Activated naive CD4-positive, alpha-beta T cell treated with anti-CD3 and anti-CD28 coated beads, Interleukin-2, amount 50 U/mL, for 72 hours (primary cell): ENCODE results near the gene CEBPA. TPM values are rescaled to one million over a fixed set of nuclear protein-coding genes. Genes with fewer than 3 reads are reported as not detected.

Experiments
- ATAC-seq, 2 donors: fragments of 150-1000 bp; cut with Tn5 transposase; 2 replicates each; pipeline ENCODE4 v1.10.0; 2021; ENCODE audit warnings: mild to moderate bottlenecking in 2 of 2, moderate library complexity in 2 of 2
- DNase-seq, 2 donors: peaks; one replicate each; pipeline ENCODE4 v3.0.0; 2021 to 2022; ENCODE audit warnings: low spot score in 2 of 2
- H3K27ac Mint-ChIP-seq, 2 donors: one replicate each; pipeline ENCODE4 v1.8.0; 2022; ENCODE audit warnings: mild to moderate bottlenecking in 2 of 2, mixed read lengths in 2 of 2
- H3K36me3 Mint-ChIP-seq, 2 donors: one replicate each; pipeline ENCODE4 v1.8.0; 2022; ENCODE audit warnings: mixed read lengths in 2 of 2
- H3K9me3 Mint-ChIP-seq, 2 donors: one replicate each; pipeline ENCODE4 v1.8.0; 2022; ENCODE audit warnings: mixed read lengths in 2 of 2
- total RNA-seq, 2 donors: library from RNA; stranded (reverse); gene quantifications; one replicate each; pipeline ENCODE4 v1.2.3, GENCODE V29; 2022

CEBPA gene
- total RNA-seq, 2 donors from 2014 or later = 0.49 TPM; not detected in 1

- DNase-seq = no peak
Observed at GRCh38 chr19:33306853-33307792, 4.8 kb upstream of the CEBPA start.

DNA sequence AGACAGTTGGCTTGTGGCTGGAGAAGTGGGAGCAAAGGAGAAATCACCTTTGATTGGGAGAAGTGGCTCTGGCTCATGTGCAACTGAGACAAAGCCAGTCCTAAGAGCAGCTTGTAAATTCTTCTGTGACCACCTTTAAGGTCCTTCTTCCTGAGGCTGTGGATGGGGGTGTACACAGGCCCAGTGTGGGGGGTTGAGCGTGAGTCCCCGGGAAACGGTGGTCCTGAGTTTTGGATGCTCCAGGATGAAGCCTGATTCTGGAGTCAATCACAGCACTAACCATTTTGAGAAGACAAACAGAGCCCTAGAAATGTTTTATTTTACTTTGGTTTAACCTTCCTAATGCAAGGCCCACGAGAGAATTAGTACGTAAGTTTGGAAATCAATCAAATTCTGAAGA, 3.9 kb upstream of the CEBPA start:
- ATAC-seq = no peak
- H3K27ac Mint-ChIP-seq = no peak overlapping the region
- DNase-seq = no peak

More at GRCh38 chr19:33306853-33307792, 4.8 kb upstream of the CEBPA start:
- no peak for ATAC-seq
- no peaks in the 10 kb centered on the region for H3K9me3 Mint-ChIP-seq
- no peaks in the 10 kb centered on the region for H3K36me3 Mint-ChIP-seq
- no peak overlapping the region for H3K27ac Mint-ChIP-seq

GRCh38 chr19:33304760-33305647, 2.7 kb upstream of the CEBPA start:
- ATAC-seq (no peak), DNase-seq (peak in 1 of 2 donors; percentile 18)
- H3K36me3 Mint-ChIP-seq = no peaks in the 10 kb centered on the region
- H3K9me3 Mint-ChIP-seq = no peaks in the 10 kb centered on the region
- no peak overlapping the region for H3K27ac Mint-ChIP-seq

More for the DNA sequence above, 3.9 kb upstream of the CEBPA start:
- Mint-ChIP-seq H3K9me3 (no peaks in the 10 kb centered on the region), H3K36me3 (no peaks in the 10 kb centered on the region)

DNA sequence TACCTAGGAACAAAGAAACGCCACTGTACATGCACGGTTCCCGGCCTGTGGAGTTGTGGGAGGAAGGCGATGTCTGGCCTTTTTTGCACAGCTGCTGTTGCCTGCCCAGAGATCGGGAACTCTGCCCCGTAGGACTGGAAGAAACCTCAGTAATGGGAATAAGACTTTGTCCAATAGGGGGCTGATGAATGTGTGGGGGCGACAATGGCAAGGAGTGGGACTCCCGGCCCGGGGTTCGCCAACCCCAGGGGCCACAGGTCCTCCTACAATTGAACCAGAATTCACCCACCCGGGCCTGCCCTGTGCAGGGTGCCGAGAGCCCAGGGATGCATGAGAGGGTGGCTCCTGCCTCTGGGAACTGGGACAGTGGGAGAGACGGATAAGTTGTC, 2.0 kb upstream of the CEBPA start:
- Mint-ChIP-seq H3K9me3 (no peaks in the 10 kb centered on the region), H3K27ac (no peak overlapping the region), H3K36me3 (no peaks in the 10 kb centered on the region)
- ATAC-seq (no peak), DNase-seq (peak in 1 of 2 donors; percentile 3)

DNA sequence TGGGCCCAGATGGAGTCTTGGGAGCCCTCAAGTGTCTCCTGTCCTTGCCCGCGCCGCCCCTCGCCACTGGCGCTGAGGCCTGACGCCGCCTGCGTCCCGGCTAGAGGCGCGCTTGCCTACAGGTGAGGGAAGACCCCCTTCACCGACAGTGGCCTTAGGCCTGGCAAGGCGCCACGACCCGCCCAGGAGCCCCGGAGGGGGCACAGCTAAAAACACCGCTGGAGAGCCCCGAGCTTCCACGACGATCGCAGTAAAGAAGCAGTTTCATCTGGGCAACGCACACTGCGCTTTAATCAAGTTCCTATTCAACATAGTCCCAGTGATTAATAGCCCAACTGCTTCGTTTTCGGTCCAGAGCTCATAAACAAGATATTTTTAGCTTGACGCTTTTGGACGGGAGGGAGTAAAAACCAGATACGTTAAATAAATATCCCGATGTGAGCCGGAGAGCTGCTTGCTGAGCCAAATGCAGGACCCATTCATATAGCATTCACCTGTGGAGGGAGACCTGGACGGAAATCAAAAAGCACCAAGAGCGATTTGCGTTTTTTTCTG, 1.5 kb upstream of the CEBPA start:
- no peak for ATAC-seq
- Mint-ChIP-seq H3K9me3 (no peaks in the 10 kb centered on the region), H3K27ac (no peak overlapping the region)

DNA sequence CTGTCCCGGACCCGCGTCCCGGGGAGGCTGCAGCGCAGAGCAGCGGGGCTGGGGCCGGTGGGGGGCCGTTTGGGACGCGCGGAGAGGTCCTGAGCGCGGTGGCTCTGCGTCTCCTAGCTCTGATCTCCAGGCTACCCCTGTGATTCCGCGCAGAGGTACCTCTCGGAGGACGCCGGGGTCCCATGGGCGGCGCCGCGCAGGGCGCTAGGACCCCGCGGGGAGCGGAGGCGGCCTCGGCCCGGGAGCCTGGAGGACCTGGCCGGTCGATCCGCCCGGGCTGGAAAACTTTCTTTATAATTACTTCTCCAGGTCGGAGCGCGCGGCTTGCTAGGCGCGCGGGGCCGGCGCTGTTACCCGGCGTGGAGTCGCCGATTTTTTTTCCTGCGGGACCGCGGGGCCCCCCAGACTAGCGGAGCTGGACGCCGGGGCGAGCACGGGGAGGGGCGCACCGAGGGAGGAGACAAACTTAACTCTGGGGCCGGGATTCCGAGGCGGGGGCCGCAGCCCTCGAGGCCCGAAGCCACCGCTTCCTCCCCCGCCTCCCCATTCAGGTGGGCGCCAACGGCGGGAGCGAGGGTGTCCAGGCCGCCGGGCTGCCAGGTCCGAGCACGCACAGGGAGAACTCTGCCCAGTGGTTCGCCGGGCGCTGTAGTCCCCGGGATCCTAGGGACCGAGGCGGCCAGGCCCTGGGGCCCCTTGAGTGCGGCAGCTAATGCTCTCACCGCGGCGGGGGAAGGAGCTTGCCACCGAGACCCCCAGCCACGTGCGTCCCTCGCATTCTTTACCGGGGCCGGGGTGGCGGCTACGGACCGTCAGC, 848 bp upstream of the CEBPA start:
- no peaks in the 10 kb centered on the region for H3K36me3 Mint-ChIP-seq
- peak in 1 of 2 donors; percentile 31 for ATAC-seq
- H3K9me3 Mint-ChIP-seq = no peaks in the 10 kb centered on the region
- no peak overlapping the region for H3K27ac Mint-ChIP-seq
- DNase-seq = peak in 1 of 2 donors; percentile 23

More for the DNA sequence above, 1.5 kb upstream of the CEBPA start:
- DNase-seq = peak in 1 of 2 donors; percentile 1
- H3K36me3 Mint-ChIP-seq = no peaks in the 10 kb centered on the region

- ATAC-seq = no peak
Observed at GRCh38 chr19:33301900-33302174, 497 bp downstream of the CEBPA start.

GRCh38 chr19:33301144-33301899, 1.0 kb downstream of the CEBPA start:
- DNase-seq (no peak), ATAC-seq (no peak)
- H3K27ac Mint-ChIP-seq = no peak overlapping the region
- no peaks in the 10 kb centered on the region for H3K36me3 Mint-ChIP-seq
- no peaks in the 10 kb centered on the region for H3K9me3 Mint-ChIP-seq

More at GRCh38 chr19:33301900-33302174, 497 bp downstream of the CEBPA start:
- Mint-ChIP-seq H3K36me3 (no peaks in the 10 kb centered on the region), H3K27ac (no peak overlapping the region), H3K9me3 (no peaks in the 10 kb centered on the region)
- DNase-seq = no peak

DNA sequence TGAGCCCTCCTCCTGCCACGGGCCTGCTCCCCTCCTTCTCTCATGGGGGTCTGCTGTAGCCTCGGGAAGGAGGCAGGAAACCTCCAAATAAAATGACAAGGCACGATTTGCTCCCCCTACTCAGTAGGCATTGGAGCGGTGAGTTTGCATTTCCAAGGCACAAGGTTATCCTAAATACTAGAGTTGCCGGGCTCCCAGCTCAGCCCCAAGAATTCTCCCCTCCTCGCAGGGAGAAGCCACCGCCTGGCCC, 1.5 kb downstream of the CEBPA start:
- Mint-ChIP-seq H3K27ac (no peak overlapping the region), H3K9me3 (no peaks in the 10 kb centered on the region), H3K36me3 (no peaks in the 10 kb centered on the region)
- ATAC-seq = no peak
- no peak for DNase-seq

- Mint-ChIP-seq H3K36me3 (no peaks in the 10 kb centered on the region), H3K27ac (no peak overlapping the region), H3K9me3 (no peaks in the 10 kb centered on the region)
- ATAC-seq (no peak), DNase-seq (no peak)
Observed at GRCh38 chr19:33300009-33300893, 2.1 kb downstream of the CEBPA start.

DNA sequence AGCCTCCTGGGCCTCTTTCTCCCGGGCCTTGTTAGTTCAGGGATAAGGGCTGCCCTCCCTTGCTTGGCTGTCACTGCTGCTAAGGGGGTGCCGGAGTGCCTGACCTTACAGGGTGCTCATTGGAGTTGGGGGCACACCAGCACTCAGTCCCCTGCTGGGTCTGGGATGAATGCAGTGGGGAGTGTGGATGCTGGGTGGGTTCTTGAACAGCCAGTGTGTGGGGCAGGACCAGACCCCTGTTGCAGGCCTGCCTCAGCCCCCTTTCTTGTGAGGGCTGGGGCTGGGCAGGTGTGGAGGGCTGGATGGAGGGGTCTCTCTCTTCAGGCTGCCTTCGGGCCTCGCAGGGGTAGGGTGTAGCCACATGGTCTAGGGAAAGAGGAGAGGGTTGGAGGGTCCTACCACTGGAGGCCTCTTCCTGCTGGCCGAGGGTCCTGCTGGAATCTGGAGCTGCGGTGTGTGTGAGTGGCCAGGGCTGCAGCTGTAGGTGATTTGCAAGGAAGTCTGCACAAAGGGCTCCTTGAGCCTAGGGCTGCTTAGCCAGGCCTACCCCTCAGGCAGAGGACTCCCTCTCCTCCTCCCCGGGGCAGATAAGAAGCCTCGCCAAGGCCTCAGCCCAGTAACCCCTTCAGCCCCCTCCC, 3.2 kb downstream of the CEBPA start:
- Mint-ChIP-seq H3K9me3 (no peaks in the 10 kb centered on the region), H3K27ac (no peak overlapping the region), H3K36me3 (no peaks in the 10 kb centered on the region)
- DNase-seq = no peak
- ATAC-seq = no peak

GRCh38 chr19:33298146-33298911, 4.0 kb downstream of the CEBPA start:
- H3K27ac Mint-ChIP-seq = no peak overlapping the region
- ATAC-seq = no peak
- H3K9me3 Mint-ChIP-seq = no peaks in the 10 kb centered on the region
- H3K36me3 Mint-ChIP-seq = no peaks in the 10 kb centered on the region
- DNase-seq = no peak

DNA sequence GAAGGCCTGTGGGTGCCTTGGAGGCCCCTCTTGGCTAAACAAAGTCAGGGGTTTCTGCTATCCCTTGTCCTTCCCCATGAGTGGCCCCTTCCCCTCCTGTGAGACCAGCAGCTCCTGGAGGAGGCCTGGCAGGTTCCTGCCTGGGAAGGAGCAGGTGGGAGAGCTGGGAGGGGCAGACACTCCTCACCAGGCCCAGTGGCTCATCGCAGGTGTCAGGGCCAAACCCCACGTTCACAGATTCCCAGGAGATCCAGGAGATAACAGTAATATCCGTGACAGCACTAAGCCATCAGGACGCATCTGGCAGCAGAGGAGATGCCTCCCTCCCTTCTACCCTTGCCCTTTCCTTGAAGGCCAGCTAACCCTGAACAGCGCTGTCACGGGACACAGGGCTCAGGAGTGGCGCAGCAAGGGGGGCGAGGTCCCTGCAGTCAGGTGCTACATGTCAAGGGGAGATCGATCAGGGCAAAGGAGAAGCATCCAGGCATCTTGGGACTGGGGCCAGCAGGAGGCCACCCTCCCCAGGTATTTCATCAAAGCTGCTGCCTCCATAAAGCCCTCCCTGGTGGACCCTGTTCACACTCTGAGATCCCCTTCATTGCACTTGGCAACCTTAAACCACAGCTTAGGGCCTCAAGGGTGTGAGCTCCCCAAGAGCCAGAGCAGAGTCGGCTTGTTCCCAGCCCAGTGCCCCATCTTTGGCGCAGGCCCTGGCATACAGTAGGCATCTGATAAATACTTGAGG, 4.8 kb downstream of the CEBPA start:
- Mint-ChIP-seq H3K36me3 (no peaks in the 10 kb centered on the region), H3K9me3 (no peaks in the 10 kb centered on the region), H3K27ac (peak overlapping the region in 1 of 2 donors; percentile 22)
- DNase-seq (no peak), ATAC-seq (no peak)
